Measurements from ENCODE around the gene EFCAB9. TPM values are rescaled to one million over a fixed set of nuclear protein-coding genes. Genes with fewer than 3 reads are reported as not detected.

EFCAB9 gene
- total and polyA plus RNA-seq, 2 of the 13 experiments (the other 11 are each of a cell fraction or from before 2014, with no cell fraction given), result not detected

GRCh38 chr5:172159016-172159415, 35.0 kb upstream of the EFCAB9 start (continued):
- TF ChIP-seq ZSCAN25 (CRISPR knock-in tag; IDR thresholded peaks at IDR 0.05) (no peak), CTCF (CRISPR knock-in tag; IDR thresholded peaks at IDR 0.05) (no peak), MXD4 (CRISPR knock-in tag; IDR thresholded peaks at IDR 0.05) (no peak), ZNF460 (CRISPR knock-in tag; IDR thresholded peaks at IDR 0.05; ENCODE audit: borderline replicate concordance) (no peak)

GRCh38 chr5:172160506-172160905, 33.5 kb upstream of the EFCAB9 start:
- DNase-seq (ENCODE audit: low spot score) (no peak), FAIRE-seq (no peak), ATAC-seq (no peak)
- no peaks in the 10 kb centered on the region for H4K20me1 ChIP-seq (ENCODE audit: insufficient read depth, low read length)
- no peaks in the 10 kb centered on the region for H3K36me3 ChIP-seq (replicated peaks in 1 of 2; ENCODE audit: control insufficient read depth in 1 of 2, insufficient read depth in 2 of 2, low read length in 2 of 2)
- H3K27me3 ChIP-seq (ENCODE audit: control insufficient read depth in 1 of 2, insufficient read depth in 2 of 2, low read length in 2 of 2), result no peaks in the 10 kb centered on the region
- intact Hi-C loops (cut with micrococcal nuclease; ENCODE audit: unreplicated experiment) (no loop called here), in situ Hi-C loops (cut with HindIII; ENCODE audit: extremely low pct_ligation_motif_present, low pct_unique_long_range_greater_than_20kb) (no loop called here)
- no peak overlapping the region for H3K4me2 ChIP-seq (ENCODE audit: low read depth, low read length)
- H3K9ac ChIP-seq (ENCODE audit: insufficient read depth, low read depth, low read length), result no peak overlapping the region
- no peaks in the 10 kb centered on the region for H3K79me2 ChIP-seq (ENCODE audit: insufficient read depth, low read length)
- H3K27ac ChIP-seq (ENCODE audit: extremely low read length, insufficient read depth, low read length), result no peak overlapping the region
- H3K9me3 ChIP-seq (ENCODE audit: low read length), result no peaks in the 10 kb centered on the region
- WGBS (ENCODE audit: low lambda C conversion rate), result 92% methylated on average over 9 of the region's 9 CpGs
- peaks cover 56% of the 10 kb centered on the region for H3K4me1 ChIP-seq (ENCODE audit: insufficient read depth, low read length)
- CTCF ChIA-PET (ENCODE audit: low intra/inter-chr PET ratio, low total read pairs), result no interaction called here
- H3K4me3 ChIP-seq (replicated peaks in 1 of 3; ENCODE audit: insufficient read depth in 1 of 3, low read depth in 2 of 3, low read length in 3 of 3), result no peak overlapping the region
- H2AFZ ChIP-seq (ENCODE audit: low read length), result no peak overlapping the region
- POLR2A ChIA-PET, result no interaction called here
- no TSS peak for BruUV-seq (replicated peaks)
- TF ChIP-seq EHMT2 (IDR thresholded peaks at IDR 0.05; ENCODE audit: borderline replicate concordance, low read depth, low read length) (no peak), TSC22D2 (CRISPR knock-in tag; IDR thresholded peaks at IDR 0.05; ENCODE audit: borderline replicate concordance) (no peak), MYPOP (CRISPR knock-in tag; IDR thresholded peaks at IDR 0.05) (no peak), TP53 (CRISPR knock-in tag; conservative IDR thresholded peaks at IDR 0.05) (no peak), ZNF562 (CRISPR knock-in tag; IDR thresholded peaks at IDR 0.05; ENCODE audit: borderline replicate concordance) (no peak), ZNF251 (CRISPR knock-in tag; IDR thresholded peaks at IDR 0.05) (no peak), CREB3 (CRISPR knock-in tag; IDR thresholded peaks at IDR 0.05) (no peak), FOXA3 (CRISPR knock-in tag; IDR thresholded peaks at IDR 0.05) (no peak), ZNF879 (CRISPR knock-in tag; IDR thresholded peaks at IDR 0.05) (no peak), NAIF1 (CRISPR knock-in tag; IDR thresholded peaks at IDR 0.05; ENCODE audit: borderline replicate concordance) (no peak), SP1 (IDR thresholded peaks at IDR 0.05) (no peak), SP1 (CRISPR knock-in tag; IDR thresholded peaks at IDR 0.05) (no peak), BCLAF1 (IDR thresholded peaks at IDR 0.05) (no peak), ZNF75D (CRISPR knock-in tag; IDR thresholded peaks at IDR 0.05; ENCODE audit: borderline replicate concordance) (no peak), ZNF841 (CRISPR knock-in tag; IDR thresholded peaks at IDR 0.05; ENCODE audit: borderline replicate concordance) (no peak)
